HepG2 (cell line): Measurements from ENCODE around the gene ARHGEF10L.

Experiments used
- CHD4 ChIP-seq: fragments of 200-600 bp; sonication (generic); IDR thresholded peaks from 2 replicates; pipeline ENCODE4 v1.7.0; 2017; ENCODE audit warnings: mild to moderate bottlenecking, low read length, borderline replicate concordance
- CTCF ChIP-seq: sonication (generic); formaldehyde crosslinking; IDR thresholded peaks from 2 replicates; pipeline ENCODE4 v1.5.0; 2020; ENCODE audit warnings: mild to moderate bottlenecking, missing genetic modification reagents, moderate library complexity
- EZH2 ChIP-seq: conservative IDR thresholded peaks from 2 replicates; pipeline ENCODE4 v1.6.1; 2012; ENCODE audit warnings: mild to moderate bottlenecking, low read depth, low read length, moderate library complexity
- FOSL1 ChIP-seq: sonication (generic); formaldehyde crosslinking; IDR thresholded peaks from 2 replicates; pipeline ENCODE4 v1.9.0; 2021; ENCODE audit warnings: missing genetic modification reagents, borderline replicate concordance
- HOXD1 ChIP-seq: sonication (generic); formaldehyde crosslinking; IDR thresholded peaks from 2 replicates; pipeline ENCODE4 v1.5.0; 2020; ENCODE audit warnings: missing genetic modification reagents
- MXD3 ChIP-seq: IDR thresholded peaks from 2 replicates; pipeline ENCODE4 v1.6.1; 2016; ENCODE audit warnings: mild to moderate bottlenecking, missing biosample characterization, missing genetic modification reagents
- NFKBIZ ChIP-seq: IDR thresholded peaks from 2 replicates; pipeline ENCODE4 v1.6.1; 2018; ENCODE audit warnings: missing genetic modification reagents, missing compliant biosample characterization
- POLR2A ChIP-seq, 2 experiments: IDR thresholded peaks; 2 replicates each; pipeline ENCODE4 v1.6.1; 2011; ENCODE audit warnings: low read depth in 2 of 2, low read length in 2 of 2, mild to moderate bottlenecking in 1 of 2, moderate library complexity in 1 of 2; ENCODE audit not compliant: insufficient read depth in 1 of 2
- RBFOX2 ChIP-seq: fragments of 200-400 bp; formaldehyde crosslinking; IDR thresholded peaks from 2 replicates; pipeline ENCODE4 v1.6.1; 2017; ENCODE audit warnings: low read depth, mild to moderate bottlenecking, low read length
- SNRNP70 ChIP-seq: fragments of 200-400 bp; formaldehyde crosslinking; IDR thresholded peaks from 2 replicates; pipeline ENCODE4 v1.6.1; 2017; ENCODE audit warnings: mild to moderate bottlenecking, low read depth, low read length, moderate library complexity
- TCF12 ChIP-seq, 2 experiments: fragments of 450-650 bp in 1 of 2; sonication (generic) in 1 of 2; formaldehyde crosslinking in 1 of 2; IDR thresholded peaks; 2 replicates each; pipeline versions ENCODE4 v1.6.1 to v1.8.0; 2017 to 2022; ENCODE audit warnings: antibody characterized with exemption in 1 of 2, mild to moderate bottlenecking in 1 of 2, missing genetic modification reagents in 1 of 2, moderate library complexity in 1 of 2
- ZNF20 ChIP-seq: sonication (generic); formaldehyde crosslinking; IDR thresholded peaks from 2 replicates; pipeline ENCODE4 v1.4.0; 2020; ENCODE audit warnings: mild to moderate bottlenecking, moderate library complexity, missing genetic modification reagents
- ZNF766 ChIP-seq: sonication (generic); formaldehyde crosslinking; IDR thresholded peaks from 2 replicates; pipeline ENCODE4 v1.5.0; 2020; ENCODE audit warnings: missing genetic modification reagents, borderline replicate concordance

GRCh38 chr1:17621691-17622090, 82.2 kb downstream of the ARHGEF10L start:
- TF ChIP-seq TCF12 (IDR thresholded peaks at IDR 0.05), result no peak
- TF ChIP-seq TCF12 (CRISPR knock-in tag; IDR thresholded peaks at IDR 0.05), result no peak
- no peak for TF ChIP-seq CTCF (CRISPR knock-in tag)
- no peak for TF ChIP-seq FOSL1 (CRISPR knock-in tag)
- no peak for TF ChIP-seq CHD4
- no peak for TF ChIP-seq POLR2A (IDR thresholded peaks at IDR 0.05; ENCODE audit: insufficient read depth in 1 of 2, low read depth in 2 of 2, low read length in 2 of 2)
- TF ChIP-seq SNRNP70, result no peak
- TF ChIP-seq MXD3 (CRISPR knock-in tag), result no peak
- TF ChIP-seq ZNF766 (CRISPR knock-in tag), result no peak
- TF ChIP-seq HOXD1, result no peak
- TF ChIP-seq ZNF20 (CRISPR knock-in tag), result no peak
- TF ChIP-seq EZH2, result no peak
- no peak for TF ChIP-seq RBFOX2
- TF ChIP-seq NFKBIZ (CRISPR knock-in tag), result no peak
